HepG2 (cell line): ENCODE measurements around the gene ZNF771. TPM values are rescaled to one million over a fixed set of nuclear protein-coding genes. Genes with fewer than 3 reads are reported as not detected.

Experiments
- EEA1 ChIP-seq: sonication (generic); formaldehyde crosslinking; IDR thresholded peaks from 2 replicates; pipeline ENCODE4 v1.5.1; 2020; ENCODE audit warnings: mild to moderate bottlenecking, missing genetic modification reagents, borderline replicate concordance
- GRHL1 ChIP-seq: sonication (generic); formaldehyde crosslinking; conservative IDR thresholded peaks from 2 replicates; pipeline ENCODE4 v1.8.0; 2022; ENCODE audit warnings: missing genetic modification reagents
- HNRNPUL1 ChIP-seq: fragments of 200-400 bp; formaldehyde crosslinking; IDR thresholded peaks from 2 replicates; pipeline ENCODE4 v1.6.1; 2017; ENCODE audit warnings: low read depth, mild to moderate bottlenecking, low read length, moderate library complexity
- MTA1 ChIP-seq: sonication (generic); formaldehyde crosslinking; IDR thresholded peaks from 2 replicates; pipeline ENCODE4 v1.4.0; 2020; ENCODE audit warnings: missing genetic modification reagents, mild to moderate bottlenecking, borderline replicate concordance
- MTERF4 ChIP-seq: sonication (generic); formaldehyde crosslinking; IDR thresholded peaks from 2 replicates; pipeline ENCODE4 v1.8.0; 2023; ENCODE audit warnings: mild to moderate bottlenecking, missing genetic modification reagents
- NONO ChIP-seq, 2 experiments: fragments of 450-650 bp in 1 of 2; sonication (generic) in 1 of 2; formaldehyde crosslinking in 1 of 2; IDR thresholded peaks in 1 of 2; conservative IDR thresholded peaks in 1 of 2; 2 replicates each; pipeline versions ENCODE4 v1.6.1 to v1.8.0; 2017 to 2022; ENCODE audit warnings: mild to moderate bottlenecking in 1 of 2, missing genetic modification reagents in 1 of 2, moderate library complexity in 1 of 2
- NR2F1 ChIP-seq, 2 experiments: fragments of 450-650 bp in 1 of 2; formaldehyde crosslinking in 1 of 2; IDR thresholded peaks; 2 replicates each; pipeline versions ENCODE4 v1.5.0 to v1.6.1; 2016 to 2020; ENCODE audit warnings: mild to moderate bottlenecking in 1 of 2, missing compliant biosample characterization in 1 of 2, missing genetic modification reagents in 1 of 2, moderate library complexity in 1 of 2
- SALL1 ChIP-seq: sonication (generic); formaldehyde crosslinking; IDR thresholded peaks from 2 replicates; pipeline ENCODE4 v1.8.0; 2022; ENCODE audit warnings: mild to moderate bottlenecking, missing genetic modification reagents
- SMAD9 ChIP-seq: sonication (generic); formaldehyde crosslinking; IDR thresholded peaks from 2 replicates; pipeline ENCODE4 v1.5.1; 2020; ENCODE audit warnings: mild to moderate bottlenecking, missing genetic modification reagents
- SOX5 ChIP-seq: IDR thresholded peaks from 2 replicates; pipeline ENCODE4 v1.6.1; 2016; ENCODE audit warnings: borderline replicate concordance
- SP1 ChIP-seq, 2 experiments: fragments of 450-650 bp in 1 of 2; sonication (generic) in 1 of 2; formaldehyde crosslinking in 1 of 2; IDR thresholded peaks; 2 replicates each; pipeline versions ENCODE4 v1.4.0 to v1.6.1; 2016 to 2020; ENCODE audit warnings: missing genetic modification reagents in 1 of 2
- TFAP4 ChIP-seq: sonication (generic); IDR thresholded peaks from 2 replicates; pipeline ENCODE4 v1.6.1; 2016; ENCODE audit warnings: low read depth, borderline replicate concordance
- ZFP37 ChIP-seq: sonication (generic); formaldehyde crosslinking; IDR thresholded peaks from 2 replicates; pipeline ENCODE4 v1.4.0; 2020; ENCODE audit warnings: missing genetic modification reagents, borderline replicate concordance
- ZFX ChIP-seq: sonication (generic); formaldehyde crosslinking; IDR thresholded peaks from 2 replicates; pipeline ENCODE4 v1.4.0; 2020; ENCODE audit warnings: mild to moderate bottlenecking, low read depth, missing genetic modification reagents, moderate library complexity
- ZNF180 ChIP-seq: sonication (generic); formaldehyde crosslinking; IDR thresholded peaks from 2 replicates; pipeline ENCODE4 v1.4.0; 2020; ENCODE audit warnings: low read depth, missing genetic modification reagents, borderline replicate concordance
- ZNF205 ChIP-seq: IDR thresholded peaks from 2 replicates; pipeline ENCODE4 v1.6.1; 2018; ENCODE audit warnings: missing biosample characterization, missing genetic modification reagents
- ZNF232 ChIP-seq: sonication (generic); formaldehyde crosslinking; IDR thresholded peaks from 2 replicates; pipeline ENCODE4 v1.4.0; 2020; ENCODE audit warnings: missing genetic modification reagents, borderline replicate concordance
- ZNF34 ChIP-seq: sonication (generic); formaldehyde crosslinking; IDR thresholded peaks from 2 replicates; pipeline ENCODE4 v1.4.0; 2020; ENCODE audit warnings: mild to moderate bottlenecking, missing genetic modification reagents, borderline replicate concordance
- ZNF749 ChIP-seq: sonication (generic); formaldehyde crosslinking; IDR thresholded peaks from 2 replicates; pipeline ENCODE4 v1.8.0; 2022; ENCODE audit warnings: mild to moderate bottlenecking, missing genetic modification reagents, moderate library complexity, borderline replicate concordance
- ZXDC ChIP-seq: sonication (generic); formaldehyde crosslinking; IDR thresholded peaks from 2 replicates; pipeline ENCODE4 v1.5.0; 2020; ENCODE audit warnings: mild to moderate bottlenecking, missing genetic modification reagents
- polyA plus RNA-seq, 8 experiments: library from polyadenylated mRNA; depleted of rRNA in 3 of 8; stranded (reverse) in 7 of 8; unstranded in 1 of 8; fragments of >200 nt; fragmentation: Illumina TruSeq in 4 of 8; extraction: Trizol in 4 of 8; gene quantifications; 2 replicates each; pipeline versions ENCODE4 v1.2.1 to v1.2.3, GENCODE V29; 2011 to 2016; ENCODE audit warnings: low read depth in 4 of 8, missing spikeins in 1 of 8, mixed read lengths in 1 of 8; ENCODE audit not compliant: insufficient read depth in 1 of 8
- total RNA-seq, 5 experiments: library from RNA; depleted of rRNA; stranded (reverse); fragments of >200 nt; fragmentation: Illumina TruSeq; extraction: Trizol; gene quantifications; 2 replicates each; pipeline ENCODE4 v1.2.3, GENCODE V29; 2016; ENCODE audit warnings: low read depth in 1 of 5

Gene ZNF771
- total and polyA plus RNA-seq, 2 of the 13 experiments (the other 11 are each of a cell fraction or from before 2014, with no cell fraction given) = 5.0 to 11.8 TPM

GRCh38 chr16:30409125-30410060 is 2.0 kb downstream of the ZNF771 start (continued):
- TF ChIP-seq ZNF180 (CRISPR knock-in tag) = no peak
- peak; percentile 77 for TF ChIP-seq ZFX (CRISPR knock-in tag)
- 0 out of 2 replicates have a peak, but pooled peaks have one; percentile 46 for TF ChIP-seq MTA1 (CRISPR knock-in tag)
- TF ChIP-seq ZNF749 = no peak
- TF ChIP-seq ZXDC (CRISPR knock-in tag) = no peak
- TF ChIP-seq SOX5 = no peak; the same call in 1 of the 2 replicates
- TF ChIP-seq ZFP37 = peak; percentile 33; the same call in 1 of the 2 replicates
- TF ChIP-seq NR2F1 (CRISPR knock-in tag; IDR thresholded peaks at IDR 0.05) = no peak
- 0 out of 2 replicates have a peak, but pooled peaks have one; percentile 66 for TF ChIP-seq EEA1
- TF ChIP-seq ZNF232 (CRISPR knock-in tag) = no peak
- no peak for TF ChIP-seq GRHL1 (CRISPR knock-in tag)
- no peak for TF ChIP-seq SP1 (IDR thresholded peaks at IDR 0.05)
- peak; percentile 39 for TF ChIP-seq SP1 (CRISPR knock-in tag; IDR thresholded peaks at IDR 0.05)
- 0 out of 2 replicates have a peak, but pooled peaks have one; percentile 46 for TF ChIP-seq ZNF205 (CRISPR knock-in tag)
- TF ChIP-seq HNRNPUL1 = no peak
- no peak for TF ChIP-seq SMAD9 (CRISPR knock-in tag)
- peak; percentile 75 for TF ChIP-seq SALL1 (CRISPR knock-in tag)
- TF ChIP-seq MTERF4 (CRISPR knock-in tag) = no peak
- TF ChIP-seq ZNF34 (CRISPR knock-in tag) = no peak
- TF ChIP-seq TFAP4 = peak; percentile 46
- TF ChIP-seq NONO (IDR thresholded peaks at IDR 0.05) = no peak
- TF ChIP-seq NONO (CRISPR knock-in tag; conservative IDR thresholded peaks at IDR 0.05) = no peak
